Endothelial cell of umbilical vein (primary cell): Measurements from ENCODE around the gene COBLL1. TPM values are rescaled to one million over a fixed set of nuclear protein-coding genes. Genes with fewer than 3 reads are reported as not detected.

Source experiments
- BruUV-seq: library from RNA; stranded (reverse); fragments of 400-500 nt; replicated peaks from 2 replicates; lab custom pipeline; 2021; lab: Mats Ljungman, UMichigan
- CTCF ChIA-PET: fragments of 300-600, 350-600 bp; sonication (Branson Sonifier 250); formaldehyde crosslinking; loops from one replicate; lab custom pipeline; 2021; ENCODE audit warnings: antibody characterized with exemption, inconsistent platforms; lab: Charles Lee
- POLR2A ChIA-PET: fragments of 300-600, 350-600 bp; sonication (Branson Sonifier 250); formaldehyde crosslinking; loops from one replicate; lab custom pipeline; 2021; ENCODE audit warnings: antibody characterized with exemption, inconsistent platforms; lab: Charles Lee
- DNase-seq: peaks from one replicate; pipeline ENCODE4 v3.0.0-alpha.2; 2011; ENCODE audit warnings: low read depth, low spot score
- FAIRE-seq: peaks from 2 replicates; lab custom pipeline; 2011; peaks lifted over from hg19 to GRCh38; lab: Jason Lieb, UNC
- H2AFZ ChIP-seq: 2 replicates; pipeline ENCODE4 v1.6.0; 2012; ENCODE audit warnings: low read depth, low read length, control low read depth, inconsistent platforms
- H3K27ac ChIP-seq: 2 replicates; pipeline ENCODE4 v1.5.1; 2011; ENCODE audit warnings: low read depth, mild to moderate bottlenecking, control low read depth, low read length, moderate library complexity; ENCODE audit not compliant: insufficient read depth
- H3K27me3 ChIP-seq, 2 experiments: 2 replicates each; pipeline versions ENCODE4 v1.6.0 to v1.6.1; 2011; ENCODE audit warnings: low read length in 2 of 2, mixed read lengths in 1 of 2; ENCODE audit not compliant: control insufficient read depth in 2 of 2, insufficient read depth in 2 of 2
- H3K36me3 ChIP-seq, 2 experiments: 2 replicates in 1 of 2; 3 replicates in 1 of 2; pipeline ENCODE4 v1.5.1; 2011; ENCODE audit warnings: low read length in 2 of 2, mild to moderate bottlenecking in 1 of 2, moderate library complexity in 1 of 2; ENCODE audit not compliant: control insufficient read depth in 2 of 2, insufficient read depth in 2 of 2; ENCODE audit errors: extremely low read depth in 1 of 2
- H3K4me1 ChIP-seq: 3 replicates; pipeline ENCODE4 v1.5.1; 2011; ENCODE audit warnings: mild to moderate bottlenecking, low read length; ENCODE audit not compliant: control insufficient read depth, insufficient read depth; ENCODE audit errors: extremely low read depth
- H3K4me2 ChIP-seq: 2 replicates; pipeline ENCODE4 v1.6.1; 2011; ENCODE audit warnings: low read length, control low read depth, mixed read lengths; ENCODE audit not compliant: insufficient read depth
- H3K4me3 ChIP-seq, 3 experiments: fragments of 200-600 bp in 1 of 3; sonication (generic), shearing (Covaris generic) in 1 of 3; replicated peaks in 1 of 3; 2 replicates each; pipeline ENCODE4 v1.5.1; 2011 to 2016; ENCODE audit warnings: control low read depth in 3 of 3, low read length in 3 of 3, mild to moderate bottlenecking in 2 of 3, inconsistent platforms in 1 of 3, low read depth in 1 of 3, moderate library complexity in 1 of 3; ENCODE audit not compliant: insufficient read depth in 1 of 3
- H3K79me2 ChIP-seq: 2 replicates; pipeline ENCODE4 v1.6.0; 2012; ENCODE audit warnings: low read length, inconsistent platforms; ENCODE audit not compliant: control insufficient read depth, insufficient read depth
- H3K9ac ChIP-seq: replicated peaks from 2 replicates; pipeline ENCODE3; 2011; ENCODE audit warnings: low read length, control low read depth; ENCODE audit not compliant: insufficient read depth; ENCODE audit errors: extremely low read depth
- H3K9me1 ChIP-seq: replicated peaks from 3 replicates; pipeline ENCODE4 v1.6.0; 2011; ENCODE audit warnings: mild to moderate bottlenecking, low read length; ENCODE audit not compliant: control insufficient read depth, insufficient read depth; ENCODE audit errors: extremely low read depth
- H3K9me3 ChIP-seq: replicated peaks from 2 replicates; pipeline ENCODE4 v1.5.1; 2012; ENCODE audit warnings: low read length, inconsistent platforms; ENCODE audit not compliant: control insufficient read depth, insufficient read depth
- H4K20me1 ChIP-seq: replicated peaks from 2 replicates; pipeline ENCODE3; 2011; ENCODE audit warnings: mild to moderate bottlenecking, low read length; ENCODE audit not compliant: control insufficient read depth, insufficient read depth; ENCODE audit errors: extremely low read depth
- CTCF ChIP-seq, 2 donors: IDR thresholded peaks; 1 replicate in 1 of 2; 2 replicates in 1 of 2; pipeline ENCODE4 v1.5.1; 2011; ENCODE audit warnings: low read length in 2 of 2, mild to moderate bottlenecking in 2 of 2, moderate library complexity in 2 of 2, control low read depth in 1 of 2, inconsistent platforms in 1 of 2, low read depth in 1 of 2; ENCODE audit not compliant: insufficient read depth in 1 of 2; ENCODE audit errors: extremely low read depth in 1 of 2
- EZH2 ChIP-seq: IDR thresholded peaks from 2 replicates; pipeline ENCODE4 v1.6.1; 2012; ENCODE audit warnings: borderline replicate concordance, low read depth, mild to moderate bottlenecking, moderate library complexity, low read length, inconsistent platforms; ENCODE audit not compliant: severe bottlenecking
- FOS ChIP-seq: IDR thresholded peaks from 2 replicates; pipeline ENCODE4 v1.6.1; 2011; ENCODE audit warnings: mild to moderate bottlenecking, low read length, moderate library complexity, borderline replicate concordance; ENCODE audit not compliant: insufficient read depth
- GATA2 ChIP-seq: IDR thresholded peaks from 2 replicates; pipeline ENCODE4 v1.7.0; 2011; ENCODE audit warnings: low read depth, mild to moderate bottlenecking, moderate library complexity, mixed read lengths, low read length; ENCODE audit not compliant: insufficient read length, insufficient read depth
- JUN ChIP-seq: IDR thresholded peaks from 2 replicates; pipeline ENCODE4 v1.6.1; 2011; ENCODE audit warnings: borderline replicate concordance, low read depth; ENCODE audit not compliant: insufficient read length, insufficient read depth
- MAX ChIP-seq: IDR thresholded peaks from 2 replicates; pipeline ENCODE4 v1.6.1; 2011; ENCODE audit not compliant: insufficient read depth, insufficient read length
- MYC ChIP-seq: IDR thresholded peaks from one replicate; pipeline ENCODE4 v1.6.1; 2011; ENCODE audit warnings: mild to moderate bottlenecking, low read depth, low read length
- POLR2A ChIP-seq: IDR thresholded peaks from 2 replicates; pipeline ENCODE4 v1.6.1; 2012; ENCODE audit warnings: low read depth, mild to moderate bottlenecking, control low read depth, low read length
- POLR2AphosphoS5 ChIP-seq: IDR thresholded peaks from 2 replicates; pipeline ENCODE4 v1.6.1; 2012; ENCODE audit warnings: low read depth, mild to moderate bottlenecking, control low read depth, low read length, moderate library complexity; ENCODE audit not compliant: insufficient read depth
- dilution Hi-C: fragments of 300-500 bp; cut with MboI; formaldehyde crosslinking; loops from one replicate; pipeline ENCODE4 v1.15.0; 2019; ENCODE audit warnings: low sequenced_read_pairs; ENCODE audit not compliant: extremely low pct_ligation_motif_present
- intact Hi-C: fragments of 100-400 bp; cut with micrococcal nuclease; formaldehyde crosslinking; loops from one replicate; pipeline ENCODE4 v1.10.0; 2022
- polyA plus RNA-seq, 4 experiments: library from polyadenylated mRNA; depleted of rRNA in 3 of 4; stranded (reverse) in 3 of 4; unstranded in 1 of 4; fragments of >200 nt; gene quantifications; 2 replicates each; pipeline versions ENCODE4 v1.2.1 to v1.2.3, GENCODE V29; 2011 to 2012; ENCODE audit warnings: missing spikeins in 1 of 4
- total RNA-seq: library from RNA; stranded (reverse); gene quantifications from 2 replicates; pipeline ENCODE4 v1.2.3, GENCODE V29; 2021

Gene COBLL1
- total and polyA plus RNA-seq, 2 donors (not counting 3 experiments of a cell fraction or from before 2014, with no cell fraction given) = 9.1 to 38.4 TPM

- Histone ChIP-seq H3K27me3 (no peaks in the 10 kb centered on the region), H3K36me3 (no peaks in the 10 kb centered on the region), H3K9me3 (no peaks in the 10 kb centered on the region), H3K9ac (no peak overlapping the region), H2AFZ (no peak overlapping the region), H3K4me3 (no peak overlapping the region), H3K9me1 (peaks cover 2% of the 10 kb centered on the region), H3K4me2 (no peak overlapping the region), H4K20me1 (no peaks in the 10 kb centered on the region), H3K4me1 (no peaks in the 10 kb centered on the region), H3K27ac (no peak overlapping the region), H3K79me2 (peaks cover 2% of the 10 kb centered on the region)
- TF ChIP-seq CTCF (IDR thresholded peaks at IDR 0.05; ENCODE audit: extremely low read depth in 1 of 2, insufficient read depth in 1 of 2, low read depth in 1 of 2, low read length in 2 of 2) (no peak), FOS (no peak), POLR2A (no peak), POLR2AphosphoS5 (no peak), MAX (no peak), MYC (no peak), EZH2 (no peak), GATA2 (no peak), JUN (no peak)
- intact Hi-C loops = no loop called here
- DNase-seq = no peak
- no peak for FAIRE-seq
- dilution Hi-C loops = no loop called here
- BruUV-seq = no TSS peak
- CTCF ChIA-PET = no interaction called here
- POLR2A ChIA-PET = no interaction called here
Measured at GRCh38 chr2:164764474-164764873, 77.1 kb downstream of the COBLL1 start.
